ENCODE data around the gene ZBTB4.

Gene ZBTB4

GRCh38 chr17:7468804-7469389 is 10.5 kb downstream of the ZBTB4 start:
- ATAC-seq, result no peak
- no peak for DNase-seq

DNA sequence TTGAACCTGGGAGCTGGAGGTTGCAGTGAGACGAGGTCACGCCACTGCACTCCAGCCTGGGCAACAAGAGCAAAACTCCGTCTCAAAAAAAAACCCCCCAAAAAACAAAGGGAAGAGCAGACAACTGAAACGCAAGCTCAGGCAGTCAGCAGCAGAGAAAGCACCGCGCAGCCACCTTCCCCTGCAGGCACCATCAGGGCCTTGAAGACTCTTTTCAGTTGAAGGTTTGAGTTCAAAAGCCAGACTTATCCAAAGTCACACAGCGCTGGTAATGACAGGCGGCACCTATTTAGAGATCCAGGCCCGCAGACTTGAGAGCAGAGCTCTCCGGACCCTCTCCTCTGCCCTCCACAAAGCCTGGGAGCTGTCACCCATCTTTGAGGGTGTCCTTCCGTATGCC is 11.1 kb downstream of the ZBTB4 start:
- DNase-seq (no peak), ATAC-seq (no peak)

- ATAC-seq, result no peak
- DNase-seq, result no peak
Measured at GRCh38 chr17:7467498-7467897, 11.9 kb downstream of the ZBTB4 start.

GRCh38 chr17:7466639-7467341 is 12.6 kb downstream of the ZBTB4 start:
- ATAC-seq (no peak), DNase-seq (no peak)

DNA sequence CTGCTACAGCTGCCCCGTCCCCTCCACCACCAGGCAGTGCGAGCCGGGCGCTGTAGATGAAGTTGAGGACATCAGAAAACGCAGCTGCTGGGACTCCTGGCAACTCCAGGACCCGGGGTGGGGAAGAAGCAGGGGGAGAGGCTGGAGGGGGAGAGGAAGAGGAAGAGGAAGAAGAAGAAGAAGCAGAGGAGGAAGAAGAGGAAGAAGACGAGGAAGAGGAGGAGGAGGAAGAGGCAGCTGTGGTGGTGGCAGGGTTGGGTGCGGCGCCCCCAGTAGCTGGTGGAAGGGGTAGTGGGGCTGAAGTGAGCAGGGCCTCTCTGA is 13.2 kb downstream of the ZBTB4 start:
- DNase-seq, result no peak
- no peak for ATAC-seq

GRCh38 chr17:7465597-7466275 is 13.7 kb downstream of the ZBTB4 start:
- DNase-seq (no peak), ATAC-seq (no peak)

- ATAC-seq (no peak), DNase-seq (no peak)
Measured at GRCh38 chr17:7464081-7464480, 15.3 kb downstream of the ZBTB4 start.

- no peak for ATAC-seq
- no peak for DNase-seq
Measured at GRCh38 chr17:7463372-7463846, 16.0 kb downstream of the ZBTB4 start.

DNA sequence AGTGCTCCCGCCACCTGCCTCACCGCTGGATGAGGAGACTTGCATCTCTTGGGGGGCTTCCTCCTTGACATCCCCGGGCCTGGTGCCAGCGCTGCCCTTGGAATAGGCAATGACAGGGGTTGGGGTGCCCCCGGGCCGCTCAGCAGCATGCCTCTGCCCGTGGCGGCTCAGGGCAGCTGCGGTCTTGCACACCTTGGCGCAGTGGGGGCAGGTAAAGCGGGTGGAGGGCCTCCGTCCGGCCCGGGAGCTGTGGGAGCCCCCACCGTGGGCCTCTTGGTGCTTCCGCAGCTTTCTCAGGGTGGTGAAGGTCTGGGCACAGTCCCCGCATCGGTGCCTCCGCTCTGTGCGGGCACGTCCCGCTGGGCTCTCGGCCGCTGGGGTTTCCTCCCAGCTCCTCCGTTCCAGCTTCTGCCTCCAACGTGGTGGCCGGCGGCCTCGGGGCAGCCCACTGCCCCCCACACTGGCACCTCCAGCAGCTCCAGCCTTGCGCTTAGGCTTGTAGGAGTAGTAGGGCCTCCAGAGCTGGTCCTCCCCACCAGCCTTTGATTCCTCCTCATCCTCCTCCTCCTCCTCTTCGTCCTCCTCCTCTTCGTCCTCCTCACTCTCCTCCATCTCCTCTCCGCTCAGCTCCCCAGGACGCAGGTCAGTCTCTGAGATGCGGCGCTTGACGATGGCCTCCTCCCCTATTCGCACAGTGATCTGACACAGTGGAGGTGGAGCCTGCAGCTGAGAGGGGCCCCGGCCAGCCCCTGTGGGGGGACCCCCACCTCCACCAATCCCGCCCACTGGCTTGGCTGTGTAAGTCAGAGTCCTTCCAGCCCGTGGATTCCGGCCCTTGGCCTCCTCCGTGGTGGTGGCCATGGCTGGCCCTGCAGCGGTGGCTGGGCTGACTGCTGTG is 16.7 kb downstream of the ZBTB4 start:
- DNase-seq (no peak), ATAC-seq (no peak)

DNA sequence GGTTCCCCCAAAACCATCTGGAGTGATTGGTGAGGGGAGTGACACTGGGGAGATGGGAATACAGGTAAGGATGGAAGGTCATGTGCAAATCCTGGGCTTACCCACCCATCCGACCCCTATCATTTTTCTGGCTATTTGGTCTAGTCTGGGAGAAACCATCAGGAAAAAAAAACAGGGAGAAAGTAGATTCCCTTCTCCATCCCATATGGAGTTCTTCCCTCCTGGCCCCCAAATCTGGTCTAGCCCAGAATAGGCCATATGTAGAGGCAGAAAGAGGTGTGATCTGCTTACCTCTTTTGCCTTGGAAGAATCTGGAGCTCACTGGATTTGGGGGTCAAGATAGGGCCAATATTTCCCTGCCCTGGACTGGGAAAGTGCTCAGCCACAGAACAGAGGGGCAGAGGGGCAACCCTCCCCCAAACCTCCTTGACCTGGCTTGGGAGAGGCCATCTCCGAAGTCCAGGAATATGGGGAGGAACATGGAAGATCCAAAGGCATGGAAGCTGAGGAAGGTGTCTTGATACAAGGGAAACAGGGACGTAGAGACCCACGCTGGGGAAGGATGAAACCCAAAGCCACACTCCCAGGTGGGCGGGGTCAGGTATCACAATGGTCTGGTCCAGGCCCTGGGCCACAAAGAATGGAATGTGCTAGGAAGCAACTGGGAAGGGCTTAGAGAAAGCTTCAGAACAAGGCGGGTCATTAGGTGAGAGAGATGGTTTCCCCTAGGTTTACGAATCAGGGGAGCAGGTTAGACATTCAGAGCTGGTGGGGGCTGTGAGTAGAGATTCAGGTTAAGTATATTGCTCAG is 18.4 kb downstream of the ZBTB4 start:
- ATAC-seq, result no peak

DNA sequence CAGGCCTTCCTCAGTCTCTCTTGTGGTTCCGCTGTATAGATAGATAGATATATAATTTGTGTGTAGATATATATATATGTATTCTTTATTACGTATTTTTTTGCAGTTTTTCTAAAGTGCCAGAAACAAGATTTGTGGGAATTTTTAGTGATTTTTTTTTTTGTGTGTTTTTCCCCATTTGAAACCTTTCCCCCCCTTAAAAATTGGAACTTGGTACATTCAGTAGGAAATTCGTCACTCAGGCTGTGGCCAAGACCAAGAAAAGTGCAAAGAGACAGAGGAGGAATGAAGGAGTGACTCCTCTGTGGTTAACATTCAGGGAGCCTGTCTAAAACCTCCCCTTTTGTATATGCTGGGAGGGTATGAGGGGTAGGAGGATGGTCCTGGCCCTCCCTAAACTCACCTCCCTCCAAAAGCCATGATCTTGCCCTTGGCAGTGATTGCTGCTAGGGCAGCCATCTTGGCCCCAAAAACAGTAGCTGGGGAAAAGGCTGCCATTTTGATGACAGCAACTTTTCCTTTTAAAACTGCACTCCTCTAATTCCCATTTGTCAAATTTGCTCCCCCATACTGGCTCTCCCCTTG is 19.4 kb downstream of the ZBTB4 start:
- no peak for ATAC-seq
- DNase-seq, result no peak

More for the DNA sequence above, 18.4 kb downstream of the ZBTB4 start:
- no peak for DNase-seq

- ATAC-seq, result no peak
- DNase-seq, result no peak
Measured at GRCh38 chr17:7448461-7448860, 31.0 kb downstream of the ZBTB4 start.

- DNase-seq, result peak; percentile 41
- peak; percentile 50 for ATAC-seq
Measured at GRCh38 chr17:7445619-7445968, 33.8 kb downstream of the ZBTB4 start.

GRCh38 chr17:7444682-7445618 is 34.5 kb downstream of the ZBTB4 start, which contains the start of gene CHRNB1:
TSS of gene CHRNB1 (plus strand) at chr17:7445061. CDS start at chr17:7445128, 67 bp downstream.
- ATAC-seq (peak; percentile 29), DNase-seq (peak; percentile 26)

GRCh38 chr17:7443499-7444485 is 35.6 kb downstream of the ZBTB4 start:
- no peak for ATAC-seq
- no peak for DNase-seq

GRCh38 chr17:7442142-7442541 is 37.3 kb downstream of the ZBTB4 start:
- no peak for DNase-seq
- ATAC-seq, result no peak

DNA sequence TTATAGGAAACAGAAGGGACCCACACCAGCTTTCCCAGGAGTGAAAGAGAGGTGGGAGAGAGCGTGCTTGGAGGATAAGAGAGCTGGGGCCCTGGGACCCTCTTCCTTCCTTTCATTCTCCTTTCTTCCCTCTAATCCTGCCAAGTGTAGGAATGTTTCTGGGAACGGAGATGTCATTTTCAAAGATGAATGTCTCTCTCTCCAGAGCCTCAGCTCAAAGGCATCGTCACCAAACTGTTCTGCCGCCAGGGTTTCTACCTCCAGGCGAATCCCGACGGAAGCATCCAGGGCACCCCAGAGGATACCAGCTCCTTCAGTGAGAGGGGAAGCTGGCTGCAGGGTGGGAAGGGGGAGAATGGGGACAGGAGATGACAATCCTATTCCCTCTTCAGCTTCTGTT is 38.2 kb downstream of the ZBTB4 start:
- DNase-seq (no peak), ATAC-seq (no peak)

GRCh38 chr17:7440834-7441195 is 38.6 kb downstream of the ZBTB4 start:
- DNase-seq (peak; percentile 53), ATAC-seq (no peak)
